GM19467 (cell line): ENCODE measurements around the gene OSBPL5.

Source experiments
- ATAC-seq: cut with Tn5 transposase; IDR thresholded peaks from one replicate; pipeline ENCODE4 v1.9.1; 2021; ENCODE audit warnings: mild to moderate bottlenecking, moderate library complexity; ENCODE audit not compliant: unreplicated experiment

The OSBPL5 gene

GRCh38 chr11:3041699-3042441 is 123.2 kb downstream of the OSBPL5 start:
- ATAC-seq, result no peak

- no peak for ATAC-seq
These were observed 124.2 kb downstream of the OSBPL5 start for GRCh38 chr11:3040881-3041280.

GRCh38 chr11:3037945-3038271 is 127.2 kb downstream of the OSBPL5 start:
- no peak for ATAC-seq
